Measurements from ENCODE around the gene SHKBP1. TPM values are rescaled to one million over a fixed set of nuclear protein-coding genes. Genes with fewer than 3 reads are reported as not detected.

The SHKBP1 gene
- polyA plus RNA-seq, 1 donor from 2014 or later: 3.8 TPM

DNA sequence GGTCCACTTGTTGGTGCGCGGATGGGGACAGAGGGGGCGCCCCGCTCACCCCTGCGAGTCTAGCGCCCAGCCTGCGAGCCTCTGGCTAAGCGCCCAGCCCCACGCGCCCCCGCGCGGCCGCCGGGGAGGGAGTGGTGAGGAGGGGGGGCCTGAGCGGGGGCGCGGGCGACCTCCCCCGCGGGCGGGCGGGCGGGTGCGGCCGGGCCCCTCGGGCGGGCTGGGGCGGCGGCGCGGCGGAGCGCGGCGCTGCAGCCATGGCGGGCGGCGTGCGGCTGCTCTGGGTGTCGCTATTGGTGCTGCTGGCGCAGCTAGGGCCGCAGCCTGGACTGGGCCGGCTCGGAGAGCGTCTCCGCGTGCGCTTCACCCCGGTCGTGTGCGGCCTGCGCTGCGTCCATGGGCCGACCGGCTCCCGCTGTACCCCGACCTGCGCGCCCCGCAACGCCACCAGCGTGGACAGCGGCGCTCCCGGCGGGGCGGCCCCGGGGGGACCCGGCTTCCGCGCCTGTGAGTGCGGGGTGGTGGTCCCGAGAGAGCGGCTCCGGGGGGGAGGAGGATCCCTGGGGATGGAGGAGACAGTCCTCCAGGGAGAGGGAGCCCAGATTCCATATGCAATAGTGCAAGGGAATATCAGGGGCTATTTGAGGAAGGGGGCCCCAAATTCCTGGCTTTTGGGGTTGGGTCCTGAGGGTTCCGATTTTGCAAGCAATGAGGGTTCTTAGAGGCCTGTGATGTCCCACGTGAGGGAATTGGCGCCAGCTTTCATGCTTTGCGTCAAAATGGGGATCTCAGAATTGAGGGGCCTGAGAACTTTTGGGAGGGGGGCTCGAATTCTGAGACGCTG lies 24.7 kb downstream of the SHKBP1 start, which contains the start of gene LTBP4:
Gene LTBP4 (plus strand): TSS at position 236 of the 841 bp plus-strand sequence. CDS start 19 bp downstream, at position 255.
- Histone ChIP-seq H3K9ac (ENCODE audit: low read length) (peak within 1 kb of the TSS; percentile 27), H3K79me2 (replicated peaks; ENCODE audit: insufficient read depth, low read length) (no peaks in the 10 kb centered on the region), H2AFZ (ENCODE audit: low read depth, low read length) (no peak within 1 kb of the TSS)

GRCh38 chr19:40603071-40603388 lies 26.4 kb downstream of the SHKBP1 start:
- peak overlapping the region; percentile 64 for H3K4me3 ChIP-seq (ENCODE audit: low read length)
- no peak overlapping the region for H2AFZ ChIP-seq (ENCODE audit: low read depth, low read length)
- no peaks in the 10 kb centered on the region for H3K9me3 ChIP-seq (ENCODE audit: low read length)
- TF ChIP-seq TAF1 (IDR thresholded peaks at IDR 0.05; ENCODE audit: low read depth) (no peak), POLR2AphosphoS5 (IDR thresholded peaks at IDR 0.05) (no peak), EP300 (conservative IDR thresholded peaks at IDR 0.05; ENCODE audit: poor library complexity, severe bottlenecking) (no peak), RAD21 (conservative IDR thresholded peaks at IDR 0.05) (no peak), MXI1 (conservative IDR thresholded peaks at IDR 0.05; ENCODE audit: poor library complexity, severe bottlenecking) (no peak), SMC3 (conservative IDR thresholded peaks at IDR 0.05; ENCODE audit: poor library complexity) (no peak), EZH2 (IDR thresholded peaks at IDR 0.05; ENCODE audit: borderline replicate concordance, insufficient read depth, low read length, poor library complexity, severe bottlenecking) (no peak)
- TF ChIP-seq, protein P1, sequence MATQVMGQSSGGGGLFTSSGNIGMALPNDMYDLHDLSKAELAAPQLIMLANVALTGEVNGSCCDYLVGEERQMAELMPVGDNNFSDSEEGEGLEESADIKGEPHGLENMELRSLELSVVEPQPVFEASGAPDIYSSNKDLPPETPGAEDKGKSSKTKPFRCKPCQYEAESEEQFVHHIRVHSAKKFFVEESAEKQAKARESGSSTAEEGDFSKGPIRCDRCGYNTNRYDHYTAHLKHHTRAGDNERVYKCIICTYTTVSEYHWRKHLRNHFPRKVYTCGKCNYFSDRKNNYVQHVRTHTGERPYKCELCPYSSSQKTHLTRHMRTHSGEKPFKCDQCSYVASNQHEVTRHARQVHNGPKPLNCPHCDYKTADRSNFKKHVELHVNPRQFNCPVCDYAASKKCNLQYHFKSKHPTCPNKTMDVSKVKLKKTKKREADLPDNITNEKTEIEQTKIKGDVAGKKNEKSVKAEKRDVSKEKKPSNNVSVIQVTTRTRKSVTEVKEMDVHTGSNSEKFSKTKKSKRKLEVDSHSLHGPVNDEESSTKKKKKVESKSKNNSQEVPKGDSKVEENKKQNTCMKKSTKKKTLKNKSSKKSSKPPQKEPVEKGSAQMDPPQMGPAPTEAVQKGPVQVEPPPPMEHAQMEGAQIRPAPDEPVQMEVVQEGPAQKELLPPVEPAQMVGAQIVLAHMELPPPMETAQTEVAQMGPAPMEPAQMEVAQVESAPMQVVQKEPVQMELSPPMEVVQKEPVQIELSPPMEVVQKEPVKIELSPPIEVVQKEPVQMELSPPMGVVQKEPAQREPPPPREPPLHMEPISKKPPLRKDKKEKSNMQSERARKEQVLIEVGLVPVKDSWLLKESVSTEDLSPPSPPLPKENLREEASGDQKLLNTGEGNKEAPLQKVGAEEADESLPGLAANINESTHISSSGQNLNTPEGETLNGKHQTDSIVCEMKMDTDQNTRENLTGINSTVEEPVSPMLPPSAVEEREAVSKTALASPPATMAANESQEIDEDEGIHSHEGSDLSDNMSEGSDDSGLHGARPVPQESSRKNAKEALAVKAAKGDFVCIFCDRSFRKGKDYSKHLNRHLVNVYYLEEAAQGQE (IDR thresholded peaks at IDR 0.05; ENCODE audit: borderline replicate concordance): no peak
- TF ChIP-seq, protein P2, sequence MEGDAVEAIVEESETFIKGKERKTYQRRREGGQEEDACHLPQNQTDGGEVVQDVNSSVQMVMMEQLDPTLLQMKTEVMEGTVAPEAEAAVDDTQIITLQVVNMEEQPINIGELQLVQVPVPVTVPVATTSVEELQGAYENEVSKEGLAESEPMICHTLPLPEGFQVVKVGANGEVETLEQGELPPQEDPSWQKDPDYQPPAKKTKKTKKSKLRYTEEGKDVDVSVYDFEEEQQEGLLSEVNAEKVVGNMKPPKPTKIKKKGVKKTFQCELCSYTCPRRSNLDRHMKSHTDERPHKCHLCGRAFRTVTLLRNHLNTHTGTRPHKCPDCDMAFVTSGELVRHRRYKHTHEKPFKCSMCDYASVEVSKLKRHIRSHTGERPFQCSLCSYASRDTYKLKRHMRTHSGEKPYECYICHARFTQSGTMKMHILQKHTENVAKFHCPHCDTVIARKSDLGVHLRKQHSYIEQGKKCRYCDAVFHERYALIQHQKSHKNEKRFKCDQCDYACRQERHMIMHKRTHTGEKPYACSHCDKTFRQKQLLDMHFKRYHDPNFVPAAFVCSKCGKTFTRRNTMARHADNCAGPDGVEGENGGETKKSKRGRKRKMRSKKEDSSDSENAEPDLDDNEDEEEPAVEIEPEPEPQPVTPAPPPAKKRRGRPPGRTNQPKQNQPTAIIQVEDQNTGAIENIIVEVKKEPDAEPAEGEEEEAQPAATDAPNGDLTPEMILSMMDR (IDR thresholded peaks at IDR 0.05; ENCODE audit: poor library complexity, severe bottlenecking): no peak
- no peak overlapping the region for H3K9ac ChIP-seq (ENCODE audit: low read length)
- no peaks in the 10 kb centered on the region for H3K79me2 ChIP-seq (replicated peaks; ENCODE audit: insufficient read depth, low read length)
- H3K9me2 ChIP-seq (ENCODE audit: insufficient read depth, low read length): no peaks in the 10 kb centered on the region
- peaks cover 4% of the 10 kb centered on the region for H3F3A ChIP-seq (ENCODE audit: insufficient read depth, low read length, poor library complexity, severe bottlenecking)
- no peak overlapping the region for H3K4me2 ChIP-seq (ENCODE audit: low read length)
- H3K36me3 ChIP-seq (ENCODE audit: insufficient read depth, low read length): no peaks in the 10 kb centered on the region
- H3K27ac ChIP-seq (ENCODE audit: low read length): no peak overlapping the region
- peaks cover 39% of the 10 kb centered on the region for H3K27me3 ChIP-seq (ENCODE audit: insufficient read depth, low read depth, low read length)
- H4K20me1 ChIP-seq (ENCODE audit: insufficient read depth): no peaks in the 10 kb centered on the region

More for the DNA sequence above, 24.7 kb downstream of the SHKBP1 start, which contains the start of gene LTBP4:
- Histone ChIP-seq H4K20me1 (ENCODE audit: insufficient read depth) (no peaks in the 10 kb centered on the region), H3K4me2 (ENCODE audit: low read length) (no peak within 1 kb of the TSS), H3K9me2 (ENCODE audit: insufficient read depth, low read length) (no peaks in the 10 kb centered on the region), H3F3A (ENCODE audit: insufficient read depth, low read length, poor library complexity, severe bottlenecking) (peaks cover 4% of the 10 kb centered on the region), H3K36me3 (ENCODE audit: insufficient read depth, low read length) (no peaks in the 10 kb centered on the region), H3K27me3 (ENCODE audit: insufficient read depth, low read depth, low read length) (peaks cover 47% of the 10 kb centered on the region), H3K4me3 (ENCODE audit: low read length) (peak within 1 kb of the TSS; percentile 51), H3K9me3 (ENCODE audit: low read length) (no peaks in the 10 kb centered on the region), H3K27ac (ENCODE audit: low read length) (no peak within 1 kb of the TSS)
- TF ChIP-seq EZH2 (IDR thresholded peaks at IDR 0.05; ENCODE audit: borderline replicate concordance, insufficient read depth, low read length, poor library complexity, severe bottlenecking) (no peak), POLR2AphosphoS5 (IDR thresholded peaks at IDR 0.05) (no peak), RAD21 (conservative IDR thresholded peaks at IDR 0.05) (no peak), TAF1 (IDR thresholded peaks at IDR 0.05; ENCODE audit: low read depth) (no peak), MXI1 (conservative IDR thresholded peaks at IDR 0.05; ENCODE audit: poor library complexity, severe bottlenecking) (no peak), EP300 (conservative IDR thresholded peaks at IDR 0.05; ENCODE audit: poor library complexity, severe bottlenecking) (no peak), SMC3 (conservative IDR thresholded peaks at IDR 0.05; ENCODE audit: poor library complexity) (no peak)
- TF ChIP-seq, protein P1 (IDR thresholded peaks at IDR 0.05; ENCODE audit: borderline replicate concordance): no peak
- TF ChIP-seq, protein P2 (IDR thresholded peaks at IDR 0.05; ENCODE audit: poor library complexity, severe bottlenecking): no peak
